Astrocyte (in vitro differentiated cells and primary cell): ENCODE measurements around the gene PCED1B.

ENCODE experiments used
- CTCF ChIP-seq: IDR thresholded peaks from 2 replicates; pipeline ENCODE4 v1.5.1; 2011; ENCODE audit warnings: low read depth, mild to moderate bottlenecking, inconsistent platforms, low read length, moderate library complexity; ENCODE audit not compliant: insufficient read depth
- EZH2 ChIP-seq: IDR thresholded peaks from 2 replicates; pipeline ENCODE4 v1.6.1; 2012; ENCODE audit warnings: mild to moderate bottlenecking, low read length, inconsistent platforms; ENCODE audit not compliant: insufficient read depth

GRCh38 chr12:47192051-47192450 lies 112.6 kb downstream of the PCED1B start:
- TF ChIP-seq CTCF (no peak), EZH2 (no peak)
